GM18867 (cell line): Measurements from ENCODE around the gene STRA8.
A peak's percentile ranks its signal among the peaks of the same experiment; 100 is the strongest.

Source experiments
- ATAC-seq: cut with Tn5 transposase; IDR thresholded peaks from one replicate; pipeline ENCODE4 v1.9.1; 2021; ENCODE audit warnings: mild to moderate bottlenecking, moderate library complexity; ENCODE audit not compliant: unreplicated experiment

Gene STRA8

GRCh38 chr7:135236727-135237126 is 3.1 kb downstream of the STRA8 start:
- ATAC-seq = peak; percentile 67

GRCh38 chr7:135238112-135238744 is 4.6 kb downstream of the STRA8 start:
- no peak for ATAC-seq

GRCh38 chr7:135239263-135239662 is 5.6 kb downstream of the STRA8 start:
- no peak for ATAC-seq

GRCh38 chr7:135240441-135240840 is 6.8 kb downstream of the STRA8 start:
- no peak for ATAC-seq

- no peak for ATAC-seq
These were observed 8.6 kb downstream of the STRA8 start for GRCh38 chr7:135242096-135242684.

GRCh38 chr7:135245226-135246190 is 11.9 kb downstream of the STRA8 start:
- no peak for ATAC-seq

- no peak for ATAC-seq
These were observed 12.7 kb downstream of the STRA8 start for GRCh38 chr7:135246191-135246825.

- ATAC-seq = no peak
These were observed 14.3 kb downstream of the STRA8 start for GRCh38 chr7:135247746-135248471.

- ATAC-seq = no peak
These were observed 14.9 kb downstream of the STRA8 start for GRCh38 chr7:135248546-135248945.

- peak; percentile 48 for ATAC-seq
These were observed 18.1 kb downstream of the STRA8 start for GRCh38 chr7:135251496-135252391.

- ATAC-seq = no peak
These were observed 20.5 kb downstream of the STRA8 start for GRCh38 chr7:135253851-135254771.

GRCh38 chr7:135257790-135258189 is 24.2 kb downstream of the STRA8 start:
- ATAC-seq = no peak

- no peak for ATAC-seq
These were observed 24.9 kb downstream of the STRA8 start for GRCh38 chr7:135258585-135258984.

GRCh38 chr7:135259702-135260101 is 26.1 kb downstream of the STRA8 start:
- no peak for ATAC-seq

GRCh38 chr7:135260470-135260869 is 26.8 kb downstream of the STRA8 start:
- no peak for ATAC-seq

- no peak for ATAC-seq
These were observed 27.5 kb downstream of the STRA8 start for GRCh38 chr7:135260930-135261721.

- no peak for ATAC-seq
These were observed 29.1 kb downstream of the STRA8 start for GRCh38 chr7:135262623-135263320.
